NB4 (cell line): ENCODE results near the gene POU4F2.

Source experiments
- DNase-seq: peaks from one replicate; pipeline ENCODE4 v3.0.0; 2010; ENCODE audit warnings: low read depth
- H3K4me3 ChIP-seq: one replicate; pipeline ENCODE4 v1.5.1; 2011; ENCODE audit warnings: mild to moderate bottlenecking, low read depth, low read length, moderate library complexity
- CTCF ChIP-seq: IDR thresholded peaks from one replicate; pipeline ENCODE4 v1.5.1; 2012; ENCODE audit warnings: low read depth, low read length
- MAX ChIP-seq: IDR thresholded peaks from 2 replicates; pipeline ENCODE4 v1.6.1; 2011; ENCODE audit warnings: low read depth, low read length
- MYC ChIP-seq: IDR thresholded peaks from 2 replicates; pipeline ENCODE4 v1.6.1; 2011; ENCODE audit warnings: low read depth, low read length
- POLR2A ChIP-seq: IDR thresholded peaks from 2 replicates; pipeline ENCODE4 v1.6.1; 2011; ENCODE audit warnings: mild to moderate bottlenecking; ENCODE audit not compliant: insufficient read length; ENCODE audit errors: extremely low read depth

The POU4F2 gene

GRCh38 chr4:146647615-146648460 is 9.1 kb downstream of the POU4F2 start:
- DNase-seq, result no peak
- no peak overlapping the region for H3K4me3 ChIP-seq
- TF ChIP-seq MAX (no peak), MYC (no peak), CTCF (no peak)

GRCh38 chr4:146648461-146648783 is 9.7 kb downstream of the POU4F2 start:
- H3K4me3 ChIP-seq, result no peak overlapping the region
- DNase-seq, result no peak
- no peak for TF ChIP-seq MYC
- TF ChIP-seq CTCF, result no peak
- TF ChIP-seq MAX, result no peak
- TF ChIP-seq POLR2A, result no peak

GRCh38 chr4:146649232-146649631 is 10.5 kb downstream of the POU4F2 start:
- TF ChIP-seq POLR2A, result no peak
- DNase-seq, result no peak
- no peak overlapping the region for H3K4me3 ChIP-seq

GRCh38 chr4:146650034-146650433 is 11.3 kb downstream of the POU4F2 start:
- TF ChIP-seq CTCF (no peak), MYC (no peak), MAX (no peak), POLR2A (no peak)
- DNase-seq, result no peak

GRCh38 chr4:146654687-146655520 is 16.2 kb downstream of the POU4F2 start:
- H3K4me3 ChIP-seq, result no peak overlapping the region
- DNase-seq, result no peak
- TF ChIP-seq MAX (no peak), POLR2A (no peak)

More at GRCh38 chr4:146650034-146650433, 11.3 kb downstream of the POU4F2 start:
- no peak overlapping the region for H3K4me3 ChIP-seq

GRCh38 chr4:146655521-146655856 is 16.8 kb downstream of the POU4F2 start:
- no peak for DNase-seq
- no peak overlapping the region for H3K4me3 ChIP-seq
- TF ChIP-seq CTCF (no peak), MYC (no peak), POLR2A (no peak), MAX (no peak)
